GM12874 (cell line): Measurements from ENCODE around the gene CKMT1A.
"Not testable (repeated sequence)": the region's sequence is repeated elsewhere in the genome, so short reads cannot be mapped to it uniquely, and the experiment has no call there.

Experiments
- TF ChIP-seq, protein P1 (sequence below): IDR thresholded peaks from 2 replicates; pipeline ENCODE4 v1.5.1; 2011; ENCODE audit warnings: low read depth, mild to moderate bottlenecking, control low read depth, low read length, moderate library complexity; ENCODE audit not compliant: insufficient read depth

CKMT1A gene

DNA sequence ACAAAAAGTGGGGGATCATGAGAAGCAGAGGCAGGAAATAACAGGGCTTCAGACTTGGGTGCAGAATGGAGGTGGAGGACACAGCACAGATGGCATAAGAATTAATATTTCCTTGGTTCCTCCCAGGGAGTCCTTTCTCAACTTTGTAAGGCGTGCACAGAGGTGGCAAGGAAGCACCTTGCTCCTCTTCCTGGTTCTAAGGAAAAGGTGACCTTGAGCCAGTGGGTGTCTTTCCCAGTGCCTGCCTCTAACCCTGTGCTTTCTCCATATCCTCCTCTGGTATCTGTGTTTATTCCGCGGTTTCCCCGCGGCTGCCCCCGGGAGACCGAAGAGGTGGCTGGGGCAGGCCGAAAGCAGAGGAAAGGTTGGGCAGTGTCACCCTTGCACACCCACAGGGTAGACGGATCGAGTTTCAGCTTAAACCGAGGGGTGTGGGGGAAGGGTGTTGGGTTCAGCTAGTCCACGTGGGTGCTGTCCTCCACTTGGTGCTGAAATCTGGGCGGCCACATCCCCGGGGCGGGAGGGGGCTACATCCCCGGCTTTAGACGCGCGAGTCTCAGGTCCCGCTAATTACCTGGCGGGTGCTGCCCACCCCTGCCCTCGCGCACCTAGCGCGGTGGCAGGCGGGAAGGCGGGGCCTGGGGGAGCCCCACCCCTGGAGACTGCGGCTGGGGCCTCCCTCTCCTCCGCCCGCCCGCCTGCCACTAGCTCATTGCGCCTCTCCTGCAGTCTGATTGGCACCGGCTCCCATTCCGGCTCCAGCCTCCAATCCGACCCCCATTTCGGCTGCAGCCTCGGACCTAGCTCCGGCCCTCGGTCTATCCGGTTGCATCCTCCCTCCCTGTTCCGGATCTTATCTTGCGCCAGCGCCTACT, at the start of gene CKMT1A:
Gene CKMT1A (plus strand): TSS at position 712 of the 875 bp plus-strand sequence. CDS start 192 bp downstream, outside the sequence.
- TF ChIP-seq, protein P1, sequence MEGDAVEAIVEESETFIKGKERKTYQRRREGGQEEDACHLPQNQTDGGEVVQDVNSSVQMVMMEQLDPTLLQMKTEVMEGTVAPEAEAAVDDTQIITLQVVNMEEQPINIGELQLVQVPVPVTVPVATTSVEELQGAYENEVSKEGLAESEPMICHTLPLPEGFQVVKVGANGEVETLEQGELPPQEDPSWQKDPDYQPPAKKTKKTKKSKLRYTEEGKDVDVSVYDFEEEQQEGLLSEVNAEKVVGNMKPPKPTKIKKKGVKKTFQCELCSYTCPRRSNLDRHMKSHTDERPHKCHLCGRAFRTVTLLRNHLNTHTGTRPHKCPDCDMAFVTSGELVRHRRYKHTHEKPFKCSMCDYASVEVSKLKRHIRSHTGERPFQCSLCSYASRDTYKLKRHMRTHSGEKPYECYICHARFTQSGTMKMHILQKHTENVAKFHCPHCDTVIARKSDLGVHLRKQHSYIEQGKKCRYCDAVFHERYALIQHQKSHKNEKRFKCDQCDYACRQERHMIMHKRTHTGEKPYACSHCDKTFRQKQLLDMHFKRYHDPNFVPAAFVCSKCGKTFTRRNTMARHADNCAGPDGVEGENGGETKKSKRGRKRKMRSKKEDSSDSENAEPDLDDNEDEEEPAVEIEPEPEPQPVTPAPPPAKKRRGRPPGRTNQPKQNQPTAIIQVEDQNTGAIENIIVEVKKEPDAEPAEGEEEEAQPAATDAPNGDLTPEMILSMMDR, result not testable (repeated sequence)

DNA sequence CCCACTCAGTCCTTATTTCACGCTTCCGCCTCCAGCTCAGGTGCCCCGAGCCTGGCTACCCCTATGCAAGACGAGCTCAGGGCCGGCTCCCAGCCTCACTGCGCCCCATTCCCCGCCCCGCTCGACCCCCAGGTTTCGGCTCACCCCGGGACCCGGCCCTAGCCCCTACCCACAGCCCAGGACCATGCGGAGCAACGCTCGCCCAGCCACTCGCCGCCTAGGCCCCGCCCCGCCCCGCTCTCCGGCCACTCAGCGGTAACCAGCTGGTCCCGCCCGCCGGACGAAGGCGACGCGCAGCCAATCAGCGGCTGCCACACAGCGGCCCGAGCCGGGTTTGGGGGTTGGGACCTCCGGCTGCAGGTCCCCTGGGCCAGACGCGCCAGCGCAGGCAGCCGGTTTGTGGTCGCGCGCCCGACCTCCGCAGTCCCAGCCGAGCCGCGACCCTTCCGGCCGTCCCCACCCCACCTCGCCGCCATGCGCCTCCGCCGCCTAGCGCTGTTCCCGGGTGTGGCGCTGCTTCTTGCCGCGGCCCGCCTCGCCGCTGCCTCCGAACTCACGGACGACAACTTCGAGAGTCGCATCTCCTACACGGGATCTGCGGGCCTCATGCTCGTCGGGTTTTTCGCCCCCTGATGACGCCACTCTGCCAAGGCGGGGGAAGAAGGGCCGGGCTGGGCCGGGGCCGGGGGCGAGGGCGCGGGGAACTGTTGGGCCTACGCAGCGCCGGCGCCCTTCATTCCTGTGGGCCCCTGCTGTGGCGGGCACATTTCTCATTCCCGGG, 44.8 kb upstream of the CKMT1A start, which contains the start of gene CATSPER2:
Gene CATSPER2 (minus strand): TSS at position 196 of the 781 bp plus-strand sequence. CDS start 783 bp downstream, outside the sequence.
- TF ChIP-seq, protein P1, result no peak

DNA sequence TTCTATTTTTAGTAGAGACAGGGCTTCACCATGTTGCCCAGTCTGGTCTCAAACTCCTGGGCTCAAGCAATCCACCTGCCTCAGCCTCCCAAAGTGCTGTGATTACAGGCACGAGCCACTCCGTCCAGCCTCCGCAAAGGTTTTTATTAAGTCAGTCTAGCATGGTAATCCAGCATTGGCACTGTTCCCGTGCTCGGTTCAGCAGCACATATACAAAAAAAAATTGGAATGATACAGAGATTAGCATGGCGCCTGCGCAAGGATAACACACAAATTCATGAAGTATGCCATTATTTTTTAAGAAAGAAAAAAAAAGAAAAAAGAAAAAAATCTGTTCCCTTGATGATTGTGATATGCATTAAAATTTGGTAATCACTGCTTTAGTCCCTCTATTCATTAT, 8.5 kb downstream of the CKMT1A start:
- TF ChIP-seq, protein P1, result no peak

DNA sequence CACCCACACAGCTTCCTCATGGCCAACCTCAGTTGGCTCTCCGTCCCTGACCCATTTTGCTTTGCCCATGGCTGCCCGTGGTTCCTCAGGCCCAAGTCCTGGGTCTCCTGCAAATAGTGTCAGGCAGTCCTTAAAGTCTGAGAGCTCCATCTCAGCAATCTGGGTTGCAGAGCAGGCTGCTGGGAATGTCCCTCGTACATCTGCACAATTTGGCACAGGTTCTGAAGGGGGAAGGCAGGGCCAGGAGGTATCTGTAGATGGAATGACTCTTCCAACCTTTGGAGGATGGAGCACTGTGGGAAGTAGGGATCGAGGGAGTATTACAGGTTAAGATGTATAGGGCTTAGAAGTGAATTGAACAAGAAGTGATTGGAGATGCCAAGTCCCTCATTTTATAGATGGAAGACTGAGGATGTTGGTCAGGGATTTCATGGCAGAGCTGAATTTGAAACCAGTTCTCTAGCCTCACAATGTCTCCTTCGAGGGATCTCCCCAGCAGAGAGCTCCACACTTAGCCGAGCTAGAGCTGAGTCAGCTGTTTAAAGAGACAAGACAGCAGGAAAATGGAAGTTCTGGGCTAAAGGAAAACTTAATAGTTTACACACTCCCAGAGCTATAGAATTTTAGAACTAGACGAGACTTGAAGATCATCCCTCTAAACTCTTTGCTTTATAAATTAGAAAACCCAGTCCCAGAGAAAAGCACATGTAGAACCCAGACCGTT, 9.2 kb downstream of the CKMT1A start:
- TF ChIP-seq, protein P1, result no peak

DNA sequence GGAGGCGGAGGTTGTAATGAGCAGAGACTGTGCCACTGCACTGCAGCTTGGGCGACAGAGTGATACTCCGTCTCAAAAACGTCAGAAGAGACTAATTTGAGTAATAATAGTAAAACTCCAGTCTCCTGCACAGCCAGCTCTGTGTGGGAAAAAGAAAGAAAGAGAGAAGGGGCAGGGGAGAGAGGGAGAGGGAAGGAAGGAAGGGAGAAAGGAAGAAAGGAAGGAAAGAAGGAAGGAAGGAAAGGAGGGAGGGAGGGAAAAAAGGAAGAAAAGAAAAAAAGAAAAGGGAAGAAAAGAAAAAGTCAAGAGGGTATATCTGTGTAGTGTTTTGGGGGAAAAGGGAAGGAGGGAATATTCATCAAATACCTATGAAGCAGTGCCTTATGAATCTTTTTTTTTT, 29.5 kb downstream of the CKMT1A start:
- TF ChIP-seq, protein P1, result no peak

DNA sequence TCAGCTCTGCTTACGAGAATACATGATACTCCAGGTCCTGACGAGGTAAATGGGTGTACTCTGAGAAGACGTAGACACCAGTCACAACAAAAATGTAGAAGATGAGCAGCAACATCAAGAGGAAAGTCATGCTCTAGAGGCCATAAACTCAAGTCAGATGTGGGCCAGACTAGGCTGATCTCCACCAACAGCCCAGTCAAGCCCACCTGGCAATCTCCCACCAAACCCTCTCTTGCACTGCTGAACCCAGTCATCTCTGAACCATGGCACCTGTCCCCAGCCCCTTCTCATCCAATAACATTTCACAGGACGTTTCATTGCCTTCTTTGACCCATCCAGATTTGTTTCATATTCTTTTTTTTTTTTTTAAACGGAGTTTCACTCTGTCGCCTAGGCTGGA, 41.8 kb downstream of the CKMT1A start:
- TF ChIP-seq, protein P1, result no peak

DNA sequence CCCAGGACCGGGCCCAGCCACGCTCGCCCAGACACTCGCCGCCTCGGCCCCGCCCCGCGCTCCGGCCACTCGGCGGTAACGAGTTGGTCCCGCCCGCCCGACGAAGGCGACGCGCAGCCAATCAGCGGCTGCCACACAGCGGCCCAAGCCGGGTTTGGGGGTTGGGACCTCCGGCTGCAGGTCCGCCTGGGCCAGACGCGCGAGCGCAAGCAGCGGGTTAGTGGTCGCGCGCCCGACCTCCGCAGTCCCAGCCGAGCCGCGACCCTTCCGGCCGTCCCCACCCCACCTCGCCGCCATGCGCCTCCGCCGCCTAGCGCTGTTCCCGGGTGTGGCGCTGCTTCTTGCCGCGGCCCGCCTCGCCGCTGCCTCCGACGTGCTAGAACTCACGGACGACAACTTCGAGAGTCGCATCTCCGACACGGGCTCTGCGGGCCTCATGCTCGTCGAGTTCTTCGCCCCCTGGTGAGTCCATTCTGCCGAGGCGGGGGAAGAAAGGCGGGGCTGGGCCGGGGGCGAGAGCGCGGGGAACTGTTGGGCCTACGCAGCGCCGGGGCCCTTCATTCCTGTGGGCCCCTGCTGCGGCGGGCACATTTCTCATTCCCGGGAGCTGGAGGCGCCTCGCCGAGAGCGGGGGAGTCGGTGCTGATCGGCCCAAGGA, 52.7 kb downstream of the CKMT1A start, which contains the start of gene PDIA3:
Gene PDIA3 (plus strand): TSS at position 194 of the 658 bp plus-strand sequence. CDS start 102 bp downstream, at position 296.
- TF ChIP-seq, protein P1, result not testable (repeated sequence)
